H9 (cell line): ENCODE measurements around the gene LRTM2. TPM values are rescaled to one million over a fixed set of nuclear protein-coding genes. Genes with fewer than 3 reads are reported as not detected.

Source experiments
- DNase-seq: peaks from one replicate; pipeline ENCODE4 v3.0.0-alpha.2; 2017
- H2AFZ ChIP-seq: one replicate; pipeline ENCODE4 v1.6.1; 2013; ENCODE audit warnings: mild to moderate bottlenecking, low read length, control low read depth, moderate library complexity
- H2AK5ac ChIP-seq: 2 replicates; pipeline ENCODE4 v1.6.1; 2013; ENCODE audit warnings: low read length, control low read depth, mixed read lengths; ENCODE audit not compliant: insufficient read length
- H2BK120ac ChIP-seq: one replicate; pipeline ENCODE4 v1.6.1; 2013; ENCODE audit warnings: low read depth, mild to moderate bottlenecking, low read length, control low read depth, inconsistent platforms; ENCODE audit not compliant: poor library complexity, severe bottlenecking
- H2BK12ac ChIP-seq: 2 replicates; pipeline ENCODE4 v1.6.1; 2013; ENCODE audit warnings: low read length, control low read depth, mixed read lengths, low read depth; ENCODE audit not compliant: insufficient read length
- H2BK15ac ChIP-seq: 2 replicates; pipeline ENCODE4 v1.6.1; 2013; ENCODE audit warnings: low read depth, low read length, control low read depth
- H2BK20ac ChIP-seq: one replicate; pipeline ENCODE4 v1.6.1; 2013; ENCODE audit warnings: low read depth, mild to moderate bottlenecking, low read length, control low read depth, inconsistent platforms; ENCODE audit not compliant: poor library complexity, severe bottlenecking
- H2BK5ac ChIP-seq: 2 replicates; pipeline ENCODE4 v1.6.1; 2013; ENCODE audit warnings: low read length, control low read depth, mixed read lengths; ENCODE audit not compliant: insufficient read length
- H3K14ac ChIP-seq: 2 replicates; pipeline ENCODE4 v1.6.1; 2013; ENCODE audit warnings: low read length, control low read depth; ENCODE audit not compliant: insufficient read depth
- H3K18ac ChIP-seq: 2 replicates; pipeline ENCODE4 v1.6.1; 2013; ENCODE audit warnings: low read depth, mild to moderate bottlenecking, mixed read lengths, low read length, control low read depth; ENCODE audit not compliant: insufficient read length
- H3K23ac ChIP-seq: 2 replicates; pipeline ENCODE4 v1.6.1; 2013; ENCODE audit warnings: low read length, control low read depth, mixed read lengths, low read depth; ENCODE audit not compliant: insufficient read length
- H3K23me2 ChIP-seq: 2 replicates; pipeline ENCODE4 v1.6.1; 2013; ENCODE audit warnings: low read depth, mild to moderate bottlenecking, mixed read lengths, low read length, control low read depth; ENCODE audit not compliant: insufficient read length, poor library complexity, severe bottlenecking
- H3K27ac ChIP-seq: 2 replicates; pipeline ENCODE4 v1.5.1; 2013; ENCODE audit warnings: low read length, control low read depth, mixed read lengths, low read depth; ENCODE audit not compliant: insufficient read length
- H3K27me3 ChIP-seq: 2 replicates; pipeline ENCODE4 v1.6.1; 2013; ENCODE audit warnings: low read length, control low read depth, inconsistent platforms; ENCODE audit not compliant: insufficient read depth
- H3K4ac ChIP-seq: 2 replicates; pipeline ENCODE4 v1.6.1; 2013; ENCODE audit warnings: low read depth, mild to moderate bottlenecking, control low read depth, inconsistent platforms, low read length, moderate library complexity
- H3K4me1 ChIP-seq: 2 replicates; pipeline ENCODE4 v1.6.1; 2013; ENCODE audit warnings: low read length, control low read depth, inconsistent platforms; ENCODE audit not compliant: insufficient read depth
- H3K4me2 ChIP-seq: 2 replicates; pipeline ENCODE4 v1.6.1; 2013; ENCODE audit warnings: low read length, control low read depth, mixed read lengths; ENCODE audit not compliant: insufficient read length, insufficient read depth
- H3K56ac ChIP-seq: 2 replicates; pipeline ENCODE4 v1.6.1; 2013; ENCODE audit warnings: low read depth, mild to moderate bottlenecking, mixed read lengths, low read length, control low read depth; ENCODE audit not compliant: insufficient read length
- H3K79me1 ChIP-seq: 2 replicates; pipeline ENCODE4 v1.6.1; 2013; ENCODE audit warnings: low read depth, mild to moderate bottlenecking, moderate library complexity, low read length, control low read depth, inconsistent platforms; ENCODE audit not compliant: insufficient read depth, poor library complexity, severe bottlenecking
- H3K79me2 ChIP-seq: 2 replicates; pipeline ENCODE4 v1.6.1; 2013; ENCODE audit warnings: low read length, control low read depth, inconsistent platforms; ENCODE audit not compliant: insufficient read depth
- H3K9ac ChIP-seq: 2 replicates; pipeline ENCODE4 v1.6.1; 2013; ENCODE audit warnings: low read length, control low read depth, mixed read lengths; ENCODE audit not compliant: insufficient read length; ENCODE audit errors: extremely low read depth
- H3K9me3 ChIP-seq: one replicate; pipeline ENCODE4 v1.6.1; 2013; ENCODE audit warnings: low read depth, low read length, inconsistent platforms; ENCODE audit not compliant: control insufficient read depth
- H3T11ph ChIP-seq: one replicate; pipeline ENCODE4 v1.6.1; 2013; ENCODE audit warnings: mild to moderate bottlenecking, low read length, control low read depth, inconsistent platforms
- H4K20me1 ChIP-seq: one replicate; pipeline ENCODE4 v1.6.1; 2013; ENCODE audit not compliant: control insufficient read depth, insufficient read length, insufficient read depth
- H4K5ac ChIP-seq: 2 replicates; pipeline ENCODE4 v1.6.1; 2013; ENCODE audit warnings: low read depth, mild to moderate bottlenecking, mixed read lengths, low read length, control low read depth; ENCODE audit not compliant: insufficient read length
- H4K8ac ChIP-seq: replicated peaks from 2 replicates; pipeline ENCODE4 v1.6.1; 2013; ENCODE audit warnings: low read length, control low read depth, mixed read lengths, low read depth; ENCODE audit not compliant: insufficient read length
- H4K91ac ChIP-seq: 2 replicates; pipeline ENCODE4 v1.6.1; 2013; ENCODE audit warnings: low read depth, mild to moderate bottlenecking, moderate library complexity, mixed read lengths, low read length, control low read depth; ENCODE audit not compliant: insufficient read length
- H3K27ac Mint-ChIP-seq, 3 experiments: 2 replicates in 2 of 3; 3 replicates in 1 of 3; pipeline ENCODE4 v1.8.0; 2020 to 2021; ENCODE audit warnings: mixed read lengths in 3 of 3, mild to moderate bottlenecking in 1 of 3, moderate library complexity in 1 of 3
- H3K27me3 Mint-ChIP-seq: 2 replicates; pipeline ENCODE4 v1.8.0; 2021; ENCODE audit warnings: low read depth, mild to moderate bottlenecking, moderate library complexity, mixed read lengths
- H3K36me3 Mint-ChIP-seq, 3 experiments: 2 replicates in 2 of 3; 3 replicates in 1 of 3; pipeline ENCODE4 v1.8.0; 2020 to 2021; ENCODE audit warnings: low read depth in 3 of 3, mixed read lengths in 3 of 3; ENCODE audit not compliant: insufficient read depth in 1 of 3
- H3K4me1 Mint-ChIP-seq, 2 experiments: 2 replicates each; pipeline ENCODE4 v1.8.0; 2020; ENCODE audit warnings: mixed read lengths in 2 of 2
- H3K4me3 Mint-ChIP-seq, 2 experiments: 2 replicates in 1 of 2; 3 replicates in 1 of 2; pipeline ENCODE4 v1.8.0; 2020 to 2021; ENCODE audit warnings: mild to moderate bottlenecking in 2 of 2, mixed read lengths in 2 of 2, moderate library complexity in 1 of 2
- H3K9me3 Mint-ChIP-seq, 2 experiments: 2 replicates in 1 of 2; 3 replicates in 1 of 2; pipeline ENCODE4 v1.8.0; 2020; ENCODE audit warnings: mild to moderate bottlenecking in 2 of 2, mixed read lengths in 2 of 2, moderate library complexity in 1 of 2
- CTCF ChIP-seq: fragments of 200-600 bp; sonication (generic); conservative IDR thresholded peaks from 3 replicates; pipeline ENCODE4 v1.8.0; 2021; ENCODE audit warnings: antibody characterized with exemption, mild to moderate bottlenecking
- WGBS: extraction: QIAGEN DNeasy Blood & Tissue Kit; methylation state at CpG from one replicate; pipeline ENCODE4 v1.1.7; 2013; ENCODE audit warnings: missing lambda C conversion rate, low lambda C conversion rate, mixed read lengths; ENCODE audit not compliant: insufficient read length; ENCODE audit errors: extremely low coverage; 5-methylcytosine and 5-hydroxymethylcytosine counted together
- total RNA-seq: library from RNA; stranded (reverse); gene quantifications from 2 replicates; pipeline ENCODE4 v1.2.1, GENCODE V29; 2021

The LRTM2 gene
- total RNA-seq, 1 experiment from 2014 or later, result not detected

GRCh38 chr12:1805441-1806081 is 14.8 kb upstream of the LRTM2 start:
- TF ChIP-seq CTCF, result no peak
- Histone ChIP-seq H3K14ac (no peak overlapping the region), H2BK120ac (no peak overlapping the region), H3K79me1 (no peaks in the 10 kb centered on the region), H2BK5ac (no peak overlapping the region), H3T11ph (no peak overlapping the region), H3K23me2 (no peaks in the 10 kb centered on the region), H4K20me1 (no peaks in the 10 kb centered on the region), H3K4me2 (no peak overlapping the region), H3K27me3 (0 out of 2 replicates have a peak, but pooled peaks cover 2% of the 10 kb centered on the region), H3K56ac (no peak overlapping the region), H2BK12ac (no peak overlapping the region), H3K23ac (no peak overlapping the region), H3K9ac (no peak overlapping the region), H3K4ac (no peak overlapping the region), H4K5ac (no peak overlapping the region), H3K79me2 (no peaks in the 10 kb centered on the region), H3K18ac (no peak overlapping the region), H2AK5ac (no peak overlapping the region), H3K4me1 (no peaks in the 10 kb centered on the region), H3K9me3 (no peaks in the 10 kb centered on the region), H2BK15ac (no peak overlapping the region), H2BK20ac (no peak overlapping the region), H4K8ac (no peak overlapping the region), H2AFZ (no peak overlapping the region), H3K27ac (no peak overlapping the region), H4K91ac (no peak overlapping the region)
- peaks cover 0 to 6% of the 10 kb centered on the region in 2 experiments; a peak in 2 of 4 replicates for H3K4me1 Mint-ChIP-seq
- H3K9me3 Mint-ChIP-seq, result no peaks in the 10 kb centered on the region; a peak in 1 of 5 replicates
- H3K27ac Mint-ChIP-seq, result no peak overlapping the region
- DNase-seq, result no peak
- no CpG with 5 or more reads among the region's 16 CpGs for WGBS
- no peak overlapping the region for H3K4me3 Mint-ChIP-seq
- no peaks in the 10 kb centered on the region; the same call in 1 of the 2 replicates for H3K27me3 Mint-ChIP-seq
- no peaks in the 10 kb centered on the region for H3K36me3 Mint-ChIP-seq
